OCI-LY1 (cell line): ENCODE measurements around the gene MS4A4A.

Experiments
- CTCF ChIP-seq: fragments of 200-600 bp; sonication (generic), shearing (Covaris generic); IDR thresholded peaks from 2 replicates; pipeline ENCODE4 v1.5.1; 2017; ENCODE audit warnings: mild to moderate bottlenecking, antibody characterized with exemption, low read length, moderate library complexity, mixed read lengths
- EZH2 ChIP-seq: fragments of 200-600 bp; sonication (generic), shearing (Covaris generic); IDR thresholded peaks from 2 replicates; pipeline ENCODE4 v1.8.0; 2017; ENCODE audit warnings: borderline replicate concordance, mixed run types, mild to moderate bottlenecking, antibody characterized with exemption, low read length, moderate library complexity, mixed read lengths

- no peak for TF ChIP-seq CTCF
- TF ChIP-seq EZH2: no peak
Measured at GRCh38 chr11:60303661-60304060, 23.2 kb downstream of the MS4A4A start.
